ENCODE results near the gene SPTA1. TPM values are rescaled to one million over a fixed set of nuclear protein-coding genes. Genes with fewer than 3 reads are reported as not detected.

The SPTA1 gene
- total RNA-seq, 4 donors from 2014 or later: 0.02 to 0.03 TPM; not detected in 2

- Histone ChIP-seq H3K4me1 (no peaks in the 10 kb centered on the region), H3K4me3 (no peak overlapping the region), H3K27ac (no peak overlapping the region), H3K36me3 (no peaks in the 10 kb centered on the region), H3K27me3 (no peaks in the 10 kb centered on the region), H3K9me3 (no peaks in the 10 kb centered on the region)
- DNase-seq (no peak), ATAC-seq (no peak)
- in situ Hi-C loops (cut with MboI; ENCODE audit: low sequenced_read_pairs in 4 of 4) (no loop called here), intact Hi-C loops (cut with DNase I; ENCODE audit: low total_unique reads) (no loop called here)
- TF ChIP-seq CTCF (IDR thresholded peaks at IDR 0.05 in 4 of 5, conservative IDR thresholded peaks at IDR 0.05 in 1 of 5) (no peak), POLR2A (IDR thresholded peaks at IDR 0.05) (no peak)
These were observed 31.9 kb downstream of the SPTA1 start for GRCh38 chr1:158654571-158654970.

- no peaks in the 10 kb centered on the region for H3K4me1 ChIP-seq
- no peak for ATAC-seq
These were observed 32.4 kb downstream of the SPTA1 start for GRCh38 chr1:158654086-158654485.

GRCh38 chr1:158652721-158653334, 33.7 kb downstream of the SPTA1 start:
- DNase-seq: no peak
- no peaks in the 10 kb centered on the region for H3K4me1 ChIP-seq
- TF ChIP-seq CTCF (IDR thresholded peaks at IDR 0.05 in 4 of 5, conservative IDR thresholded peaks at IDR 0.05 in 1 of 5) (no peak), POLR2A (IDR thresholded peaks at IDR 0.05) (no peak)
- no peaks in the 10 kb centered on the region for H3K36me3 ChIP-seq
- ATAC-seq: no peak
- no peaks in the 10 kb centered on the region for H3K27me3 ChIP-seq
- H3K27ac ChIP-seq: no peak overlapping the region
- no peak overlapping the region for H3K4me3 ChIP-seq
- in situ Hi-C loops (cut with MboI; ENCODE audit: low sequenced_read_pairs in 4 of 4): no loop called here
- H3K9me3 ChIP-seq: no peaks in the 10 kb centered on the region
- intact Hi-C loops (cut with DNase I; ENCODE audit: low total_unique reads): no loop called here

More at GRCh38 chr1:158654086-158654485, 32.4 kb downstream of the SPTA1 start:
- Histone ChIP-seq H3K27me3 (no peaks in the 10 kb centered on the region), H3K4me3 (no peak overlapping the region), H3K27ac (no peak overlapping the region), H3K9me3 (no peaks in the 10 kb centered on the region), H3K36me3 (no peaks in the 10 kb centered on the region)
- in situ Hi-C loops (cut with MboI; ENCODE audit: low sequenced_read_pairs in 4 of 4) (no loop called here), intact Hi-C loops (cut with DNase I; ENCODE audit: low total_unique reads) (no loop called here)
- no peak for DNase-seq
- no peak for TF ChIP-seq POLR2A (IDR thresholded peaks at IDR 0.05)
- TF ChIP-seq CTCF (IDR thresholded peaks at IDR 0.05 in 4 of 5, conservative IDR thresholded peaks at IDR 0.05 in 1 of 5): no peak

GRCh38 chr1:158649052-158649451, 37.5 kb downstream of the SPTA1 start:
- TF ChIP-seq POLR2A (IDR thresholded peaks at IDR 0.05) (no peak), CTCF (IDR thresholded peaks at IDR 0.05 in 4 of 5, conservative IDR thresholded peaks at IDR 0.05 in 1 of 5) (no peak)
- Histone ChIP-seq H3K27me3 (no peaks in the 10 kb centered on the region), H3K36me3 (no peaks in the 10 kb centered on the region), H3K4me3 (no peak overlapping the region), H3K27ac (no peak overlapping the region), H3K9me3 (no peaks in the 10 kb centered on the region), H3K4me1 (no peaks in the 10 kb centered on the region)
- in situ Hi-C loops (cut with MboI; ENCODE audit: low sequenced_read_pairs in 4 of 4): no loop called here
- intact Hi-C loops (cut with DNase I; ENCODE audit: low total_unique reads): no loop called here
- DNase-seq (no peak), ATAC-seq (no peak)

- Histone ChIP-seq H3K4me1 (no peaks in the 10 kb centered on the region), H3K27ac (no peak overlapping the region), H3K36me3 (no peaks in the 10 kb centered on the region), H3K4me3 (no peak overlapping the region), H3K9me3 (no peaks in the 10 kb centered on the region), H3K27me3 (no peaks in the 10 kb centered on the region)
- intact Hi-C loops (cut with DNase I; ENCODE audit: low total_unique reads): no loop called here
- TF ChIP-seq POLR2A (IDR thresholded peaks at IDR 0.05) (no peak), CTCF (IDR thresholded peaks at IDR 0.05 in 4 of 5, conservative IDR thresholded peaks at IDR 0.05 in 1 of 5) (no peak)
- no peak for DNase-seq
- ATAC-seq: no peak
- in situ Hi-C loops (cut with MboI; ENCODE audit: low sequenced_read_pairs in 4 of 4): no loop called here
These were observed 40.0 kb downstream of the SPTA1 start for GRCh38 chr1:158646465-158646864.
